Measurements from ENCODE around the gene KCNIP4. TPM values are rescaled to one million over a fixed set of nuclear protein-coding genes. Genes with fewer than 3 reads are reported as not detected.
"Not testable (repeated sequence)": the region's sequence is repeated elsewhere in the genome, so short reads cannot be mapped to it uniquely, and the experiment has no call there.

Gene KCNIP4
- polyA plus RNA-seq, 6 donors from 2014 or later: 0.14 to 0.22 (median 0.22) TPM; not detected in 3

GRCh38 chr4:20746000-20746399 lies 1202.6 kb downstream of the KCNIP4 start:
- H3K36me3 Mint-ChIP-seq: peaks cover 7 to 11% of the 10 kb centered on the region in 2 donors
- H3K9me3 Mint-ChIP-seq: peaks cover 6 to 40% (median 29%) of the 10 kb centered on the region in 7 donors
- H3K4me1 Mint-ChIP-seq; H3K27ac Mint-ChIP-seq; H3K27me3 Mint-ChIP-seq; DNase-seq; H3K4me3 Mint-ChIP-seq; ATAC-seq (ENCODE audit: low read depth in 2 of 2): not testable (repeated sequence)

GRCh38 chr4:20735931-20736330 lies 1212.6 kb downstream of the KCNIP4 start:
- no peak for DNase-seq
- H3K4me1 Mint-ChIP-seq: no peaks in the 10 kb centered on the region
- ATAC-seq (ENCODE audit: low read depth in 2 of 2): no peak
- H3K27me3 Mint-ChIP-seq: no peaks in the 10 kb centered on the region
- peaks cover 40 to 50% of the 10 kb centered on the region in 2 donors for H3K36me3 Mint-ChIP-seq
- H3K9me3 Mint-ChIP-seq: peaks cover 13 to 52% (median 38%) of the 10 kb centered on the region in 7 donors
- H3K4me3 Mint-ChIP-seq: no peak overlapping the region
- H3K27ac Mint-ChIP-seq: peak overlapping the region in 1 of 6 donors; percentile 15

GRCh38 chr4:20724915-20725314 lies 1223.7 kb downstream of the KCNIP4 start:
- Mint-ChIP-seq H3K4me3 (no peak overlapping the region), H3K4me1 (no peaks in the 10 kb centered on the region), H3K9me3 (peaks cover 5 to 24% (median 10%) of the 10 kb centered on the region in 7 donors), H3K27ac (no peak overlapping the region), H3K27me3 (no peaks in the 10 kb centered on the region), H3K36me3 (peaks cover 29 to 47% of the 10 kb centered on the region in 2 donors)
- ATAC-seq (ENCODE audit: low read depth in 2 of 2) (no peak), DNase-seq (no peak)

- Mint-ChIP-seq H3K9me3 (peaks cover 8 to 24% (median 15%) of the 10 kb centered on the region in 7 donors), H3K36me3 (peaks cover 43 to 51% of the 10 kb centered on the region in 2 donors), H3K27ac (peak overlapping the region in 1 of 6 donors; percentile 39), H3K27me3 (no peaks in the 10 kb centered on the region), H3K4me3 (no peak overlapping the region), H3K4me1 (no peaks in the 10 kb centered on the region)
- ATAC-seq (ENCODE audit: low read depth in 2 of 2): no peak
- DNase-seq: no peak
Measured at GRCh38 chr4:20723463-20723862, 1225.1 kb downstream of the KCNIP4 start.

GRCh38 chr4:20723019-20723418 lies 1225.6 kb downstream of the KCNIP4 start:
- Mint-ChIP-seq H3K36me3 (peaks cover 44 to 55% of the 10 kb centered on the region in 2 donors), H3K4me3 (no peak overlapping the region), H3K27me3 (no peaks in the 10 kb centered on the region), H3K9me3 (peaks cover 8 to 25% (median 16%) of the 10 kb centered on the region in 7 donors), H3K4me1 (no peaks in the 10 kb centered on the region), H3K27ac (peak overlapping the region in 1 of 6 donors; percentile 39)
- DNase-seq (no peak), ATAC-seq (ENCODE audit: low read depth in 2 of 2) (no peak)

GRCh38 chr4:20711335-20711734 lies 1237.2 kb downstream of the KCNIP4 start:
- no peak overlapping the region for H3K27ac Mint-ChIP-seq
- ATAC-seq (ENCODE audit: low read depth in 2 of 2): no peak

GRCh38 chr4:20700007-20700761 lies 1248.4 kb downstream of the KCNIP4 start, which contains the start of gene PACRGL:
Gene PACRGL (plus strand): TSS chr4:20700458. CDS start chr4:20704482, 4,024 bp downstream.
- peak within 1 kb of the TSS; percentile 91 to 98 (median 96) for H3K4me3 Mint-ChIP-seq
- peak within 1 kb of the TSS; percentile 94 to 99 (median 98) for H3K27ac Mint-ChIP-seq
- ATAC-seq (ENCODE audit: low read depth in 2 of 2): peak; percentile 95 to 96
- peaks cover 0 to 12% of the 10 kb centered on the region in 2 donors for H3K36me3 Mint-ChIP-seq
- no peaks in the 10 kb centered on the region for H3K9me3 Mint-ChIP-seq
- peaks cover 29 to 40% (median 39%) of the 10 kb centered on the region in 3 donors for H3K4me1 Mint-ChIP-seq
- peak; percentile 92 for DNase-seq
- H3K27me3 Mint-ChIP-seq: peaks cover 0 to 6% (median 5%) of the 10 kb centered on the region in 3 donors

More at GRCh38 chr4:20711335-20711734, 1237.2 kb downstream of the KCNIP4 start:
- Mint-ChIP-seq H3K9me3 (peaks cover 0 to 8% (median 1%) of the 10 kb centered on the region in 7 donors), H3K4me3 (no peak overlapping the region), H3K27me3 (no peaks in the 10 kb centered on the region), H3K4me1 (no peaks in the 10 kb centered on the region), H3K36me3 (peaks cover 24 to 28% of the 10 kb centered on the region in 2 donors)
- DNase-seq: no peak

GRCh38 chr4:20698820-20699219 lies 1249.8 kb downstream of the KCNIP4 start:
- DNase-seq (no peak), ATAC-seq (ENCODE audit: low read depth in 2 of 2) (no peak)
- Mint-ChIP-seq H3K27me3 (peaks cover 3 to 12% (median 10%) of the 10 kb centered on the region in 3 donors), H3K4me1 (peaks cover 29 to 39% (median 36%) of the 10 kb centered on the region in 3 donors), H3K27ac (peak overlapping the region in 5 of 6 donors; percentile 19 to 94 (median 61)), H3K9me3 (no peaks in the 10 kb centered on the region), H3K36me3 (no peaks in the 10 kb centered on the region), H3K4me3 (peak overlapping the region in 5 of 8 donors; percentile 19 to 98 (median 68))

GRCh38 chr4:20698382-20698781 lies 1250.2 kb downstream of the KCNIP4 start:
- Mint-ChIP-seq H3K27ac (peak overlapping the region in 1 of 6 donors; percentile 94), H3K9me3 (no peaks in the 10 kb centered on the region), H3K4me3 (peak overlapping the region in 1 of 8 donors; percentile 98), H3K36me3 (no peaks in the 10 kb centered on the region), H3K4me1 (peaks cover 29 to 37% (median 32%) of the 10 kb centered on the region in 3 donors), H3K27me3 (peaks cover 6 to 15% (median 13%) of the 10 kb centered on the region in 3 donors)
- no peak for DNase-seq
- no peak for ATAC-seq (ENCODE audit: low read depth in 2 of 2)

GRCh38 chr4:20696815-20697214 lies 1251.8 kb downstream of the KCNIP4 start:
- DNase-seq (no peak), ATAC-seq (ENCODE audit: low read depth in 2 of 2) (no peak)
- H3K4me1 Mint-ChIP-seq: peaks cover 18 to 26% (median 23%) of the 10 kb centered on the region in 3 donors
- H3K27me3 Mint-ChIP-seq: peaks cover 12 to 21% (median 17%) of the 10 kb centered on the region in 3 donors
- H3K4me3 Mint-ChIP-seq: no peak overlapping the region
- no peak overlapping the region for H3K27ac Mint-ChIP-seq
- H3K9me3 Mint-ChIP-seq: no peaks in the 10 kb centered on the region
- H3K36me3 Mint-ChIP-seq: no peaks in the 10 kb centered on the region

GRCh38 chr4:20687864-20688263 lies 1260.7 kb downstream of the KCNIP4 start:
- H3K4me3 Mint-ChIP-seq: no peak overlapping the region

GRCh38 chr4:20684852-20685763 lies 1263.5 kb downstream of the KCNIP4 start:
- no peak for ATAC-seq (ENCODE audit: low read depth in 2 of 2)
- no peak overlapping the region for H3K27ac Mint-ChIP-seq
- no peak overlapping the region for H3K4me3 Mint-ChIP-seq
- no peaks in the 10 kb centered on the region for H3K9me3 Mint-ChIP-seq
- no peak for DNase-seq
- H3K27me3 Mint-ChIP-seq: peaks cover 20 to 31% (median 30%) of the 10 kb centered on the region in 3 donors
- no peaks in the 10 kb centered on the region for H3K36me3 Mint-ChIP-seq
- no peaks in the 10 kb centered on the region for H3K4me1 Mint-ChIP-seq

More at GRCh38 chr4:20687864-20688263, 1260.7 kb downstream of the KCNIP4 start:
- peaks cover 22 to 29% (median 23%) of the 10 kb centered on the region in 3 donors for H3K27me3 Mint-ChIP-seq
- DNase-seq (no peak), ATAC-seq (ENCODE audit: low read depth in 2 of 2) (no peak)
- no peaks in the 10 kb centered on the region for H3K4me1 Mint-ChIP-seq
- no peaks in the 10 kb centered on the region for H3K9me3 Mint-ChIP-seq
- H3K27ac Mint-ChIP-seq: peak overlapping the region in 1 of 6 donors; percentile 59
- no peaks in the 10 kb centered on the region for H3K36me3 Mint-ChIP-seq

- no peak overlapping the region for H3K4me3 Mint-ChIP-seq
- H3K9me3 Mint-ChIP-seq: no peaks in the 10 kb centered on the region
- peaks cover 14 to 30% (median 25%) of the 10 kb centered on the region in 3 donors for H3K27me3 Mint-ChIP-seq
- ATAC-seq (ENCODE audit: low read depth in 2 of 2) (no peak), DNase-seq (no peak)
- H3K27ac Mint-ChIP-seq: peak overlapping the region in 1 of 6 donors; percentile 3
- H3K36me3 Mint-ChIP-seq: no peaks in the 10 kb centered on the region
- H3K4me1 Mint-ChIP-seq: no peaks in the 10 kb centered on the region
Measured at GRCh38 chr4:20683766-20684165, 1264.8 kb downstream of the KCNIP4 start.

Measured in naive B cell (primary cell).